Measurements from ENCODE around the gene TLE3.

Gene TLE3

DNA sequence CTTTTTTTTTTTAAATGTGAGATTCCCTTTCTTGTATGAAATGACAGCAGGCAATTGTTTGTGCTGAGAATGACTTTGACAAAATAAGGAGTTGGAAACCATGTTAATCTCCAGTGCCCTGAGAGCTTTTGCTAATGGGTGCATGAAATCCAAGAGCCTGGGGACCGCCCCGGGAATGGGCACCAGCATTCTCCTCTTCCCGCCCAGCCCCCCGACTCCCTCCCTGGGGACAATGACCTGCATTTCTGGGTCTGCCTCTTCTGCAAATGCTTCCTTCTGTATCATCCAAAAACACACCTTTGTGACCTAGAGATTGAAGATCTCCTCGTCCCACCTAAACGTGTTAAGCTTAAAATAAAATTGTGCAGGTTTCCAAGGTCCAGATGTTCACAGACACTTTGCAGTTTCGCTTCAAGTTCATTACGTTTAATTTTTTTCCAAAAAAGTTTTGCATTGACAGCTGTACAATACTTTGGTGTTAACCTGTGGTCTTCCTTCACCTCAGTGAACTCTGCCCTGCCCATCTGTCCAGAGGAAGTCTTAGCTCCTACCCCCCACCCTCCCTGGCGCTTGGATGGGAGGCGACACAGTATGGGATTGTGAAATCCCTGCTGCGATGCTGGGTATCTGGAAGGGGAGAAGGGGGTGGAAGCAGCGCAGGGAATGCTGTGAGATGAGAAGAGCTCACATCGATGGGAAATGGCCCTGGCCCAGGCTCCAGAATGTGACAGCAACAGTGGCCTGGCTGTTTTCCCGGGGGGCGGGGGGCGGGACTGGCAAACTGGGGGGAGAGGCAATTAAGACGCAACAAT is 50.1 kb downstream of the TLE3 start:
- DNase-seq (ENCODE audit: low spot score) = no peak

- DNase-seq (ENCODE audit: low spot score) = no peak
Measured at GRCh38 chr15:70046679-70047369, 50.9 kb downstream of the TLE3 start.

DNA sequence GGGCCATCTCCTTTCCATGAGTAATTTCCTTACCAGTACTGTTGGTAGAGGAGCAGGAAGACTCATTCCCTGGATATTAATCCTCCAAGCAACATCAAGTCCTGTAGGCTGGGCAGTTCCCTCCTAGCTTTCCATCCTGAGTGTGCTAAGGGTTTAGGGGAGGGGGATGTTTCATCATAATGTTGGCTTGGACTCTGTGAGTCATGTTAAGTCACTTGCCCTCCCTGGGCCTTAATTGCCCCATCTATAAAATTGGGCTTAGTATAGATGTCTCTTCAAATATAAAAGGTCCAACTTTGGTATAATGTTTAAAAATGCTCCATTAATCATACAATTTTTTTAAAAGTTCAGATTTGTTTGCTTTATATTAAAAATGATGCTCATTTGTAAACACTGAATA is 52.7 kb downstream of the TLE3 start:
- DNase-seq (ENCODE audit: low spot score) = no peak

- no peak for DNase-seq (ENCODE audit: low spot score)
Measured at GRCh38 chr15:70044168-70044567, 53.5 kb downstream of the TLE3 start.

- DNase-seq (ENCODE audit: low spot score) = no peak
Measured at GRCh38 chr15:70043590-70043989, 54.1 kb downstream of the TLE3 start.

GRCh38 chr15:70042553-70043214 is 55.0 kb downstream of the TLE3 start:
- DNase-seq (ENCODE audit: low spot score) = no peak

DNA sequence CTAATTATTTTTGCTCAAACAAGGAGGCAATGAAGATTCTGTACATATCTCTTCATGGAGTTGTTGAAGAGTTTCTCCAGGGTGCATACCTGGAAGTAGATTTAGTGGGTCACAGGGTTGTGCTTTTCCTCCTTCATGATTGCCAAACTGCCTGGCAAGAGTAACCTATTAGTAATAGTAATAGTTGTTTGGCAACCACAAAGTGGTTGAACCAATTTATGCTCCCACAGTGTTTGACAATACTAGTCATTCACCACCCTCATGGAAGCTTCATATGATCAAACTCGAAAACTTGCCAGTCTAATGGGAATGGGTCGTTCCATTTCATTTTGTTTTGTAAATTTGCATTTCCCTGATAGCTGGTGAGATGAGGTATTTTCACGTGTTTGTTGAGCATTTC is 57.8 kb downstream of the TLE3 start:
- DNase-seq (ENCODE audit: low spot score) = no peak

DNA sequence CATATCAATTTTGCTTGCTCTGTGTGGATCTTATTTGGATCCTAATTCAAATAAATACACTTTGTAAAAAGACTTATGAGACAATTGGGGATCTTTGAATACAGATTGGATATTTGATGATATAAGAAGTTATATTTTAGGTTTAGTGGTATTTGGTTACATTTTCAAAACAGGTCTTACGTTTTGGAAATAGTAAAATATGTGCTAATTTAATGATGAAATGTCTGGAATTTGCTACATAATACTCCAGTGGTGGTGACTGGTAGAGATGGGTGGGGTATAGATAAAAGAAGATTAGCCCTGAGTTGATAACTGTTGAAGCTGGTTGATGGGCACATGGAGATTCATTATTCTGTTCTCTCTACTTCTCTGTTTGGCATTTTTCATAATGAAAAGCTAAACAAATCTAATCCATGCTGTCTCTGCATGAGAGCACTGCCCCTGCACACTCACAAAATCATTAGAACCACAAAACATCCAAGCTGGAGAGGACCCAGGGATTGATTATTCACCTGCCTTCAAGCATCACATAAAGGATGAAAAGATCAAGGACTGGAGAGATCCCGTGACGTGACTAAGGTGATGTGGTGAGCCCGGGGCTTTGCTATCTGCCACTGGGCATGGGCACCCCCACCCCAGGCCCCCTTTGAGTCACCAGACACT is 58.9 kb downstream of the TLE3 start:
- DNase-seq (ENCODE audit: low spot score) = no peak

DNA sequence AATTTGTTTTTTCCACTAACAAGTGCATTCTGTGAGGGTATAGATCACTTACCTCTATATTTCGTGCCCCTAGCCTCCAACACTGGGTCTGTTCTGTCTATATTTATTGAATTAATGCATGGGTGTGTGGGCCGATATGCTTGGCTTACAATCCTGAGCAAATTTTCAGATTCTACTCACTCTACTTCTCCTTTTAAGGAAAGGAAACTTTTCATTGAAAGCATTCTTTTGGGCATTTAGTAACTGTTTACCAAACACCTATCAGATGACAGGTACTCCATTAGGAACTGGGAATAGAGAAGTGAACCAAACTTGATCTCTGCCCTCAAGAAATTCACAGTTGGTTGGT is 60.5 kb downstream of the TLE3 start:
- no peak for DNase-seq (ENCODE audit: low spot score)

- DNase-seq (ENCODE audit: low spot score) = peak; percentile 49
Measured at GRCh38 chr15:70036585-70037291, 61.0 kb downstream of the TLE3 start.

GRCh38 chr15:70035719-70036077 is 62.0 kb downstream of the TLE3 start:
- DNase-seq (ENCODE audit: low spot score) = no peak

GRCh38 chr15:70035051-70035718 is 62.5 kb downstream of the TLE3 start:
- DNase-seq (ENCODE audit: low spot score) = no peak

GRCh38 chr15:70034596-70034995 is 63.1 kb downstream of the TLE3 start:
- DNase-seq (ENCODE audit: low spot score) = no peak

- DNase-seq (ENCODE audit: low spot score) = no peak
Measured at GRCh38 chr15:70034141-70034540, 63.6 kb downstream of the TLE3 start.

DNA sequence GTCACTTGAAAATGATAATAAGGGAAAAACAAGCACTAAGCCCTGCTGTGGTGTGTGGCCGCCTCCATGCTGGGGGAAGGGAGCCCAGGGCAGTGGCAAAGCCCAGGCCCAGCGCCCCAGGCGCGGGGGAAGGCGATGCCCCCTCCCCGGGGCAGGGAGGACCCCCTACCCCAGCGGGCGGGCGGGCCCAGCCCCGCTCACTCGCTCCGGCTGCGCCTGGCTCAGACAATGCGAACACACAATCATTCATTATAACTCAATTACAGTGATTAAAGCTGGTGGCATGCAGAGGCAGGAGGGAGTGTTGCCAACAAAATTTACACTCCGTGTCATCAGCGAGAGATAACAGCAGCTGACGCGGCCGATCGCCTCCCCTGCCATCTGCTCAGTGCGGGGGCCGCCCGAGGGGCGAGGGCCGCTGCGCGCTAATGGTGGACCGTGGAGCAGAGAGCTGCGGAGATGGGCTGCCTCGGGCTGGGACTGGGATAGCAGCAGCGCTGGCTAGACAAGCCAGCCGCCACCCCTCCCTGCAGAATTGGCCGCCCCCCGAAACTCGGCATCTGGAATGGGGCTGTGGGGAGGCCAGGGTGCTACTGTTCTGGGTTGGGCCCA is 64.1 kb downstream of the TLE3 start:
- peak; percentile 80 for DNase-seq (ENCODE audit: low spot score)

- no peak for DNase-seq (ENCODE audit: low spot score)
Measured at GRCh38 chr15:70033109-70033508, 64.6 kb downstream of the TLE3 start.

DNA sequence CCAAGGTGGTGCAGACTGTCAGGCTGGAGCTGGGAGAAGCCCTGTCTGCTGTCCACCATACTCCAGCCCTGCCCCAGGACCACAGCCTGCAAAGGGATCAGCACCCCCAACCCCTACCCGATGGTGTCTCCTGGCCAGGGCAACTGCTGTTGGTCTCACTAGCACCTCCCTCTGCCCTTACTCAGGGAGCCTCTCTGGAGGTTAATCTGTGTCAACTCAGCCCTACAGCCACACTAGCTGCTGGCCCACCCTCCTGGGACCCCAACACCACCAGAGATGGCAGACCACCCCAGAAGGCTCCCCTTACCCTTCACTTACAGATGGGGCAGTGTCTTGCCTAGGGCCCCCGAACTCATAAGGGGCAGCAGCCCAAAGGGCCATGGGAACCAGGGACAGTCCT is 65.2 kb downstream of the TLE3 start:
- no peak for DNase-seq (ENCODE audit: low spot score)

DNA sequence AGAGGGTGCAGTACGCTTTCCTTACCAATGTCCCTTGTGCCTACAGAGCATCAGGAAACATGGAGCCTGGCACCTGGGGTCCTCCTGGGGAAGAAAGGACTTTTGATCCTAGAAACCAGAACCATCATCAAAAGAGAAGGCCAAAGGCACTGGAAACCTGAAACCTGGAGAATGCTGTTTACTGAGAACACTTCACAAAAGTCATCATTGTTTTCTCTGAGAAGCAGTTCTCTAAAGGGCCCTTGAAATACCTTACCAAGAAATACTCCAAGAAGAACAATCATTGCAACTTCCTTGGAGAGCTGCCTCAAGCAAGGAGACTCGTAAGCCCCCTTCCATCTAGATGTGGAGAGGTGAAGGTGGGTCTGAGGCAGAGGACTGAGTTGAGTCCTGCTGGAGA is 66.0 kb downstream of the TLE3 start:
- no peak for DNase-seq (ENCODE audit: low spot score)

DNA sequence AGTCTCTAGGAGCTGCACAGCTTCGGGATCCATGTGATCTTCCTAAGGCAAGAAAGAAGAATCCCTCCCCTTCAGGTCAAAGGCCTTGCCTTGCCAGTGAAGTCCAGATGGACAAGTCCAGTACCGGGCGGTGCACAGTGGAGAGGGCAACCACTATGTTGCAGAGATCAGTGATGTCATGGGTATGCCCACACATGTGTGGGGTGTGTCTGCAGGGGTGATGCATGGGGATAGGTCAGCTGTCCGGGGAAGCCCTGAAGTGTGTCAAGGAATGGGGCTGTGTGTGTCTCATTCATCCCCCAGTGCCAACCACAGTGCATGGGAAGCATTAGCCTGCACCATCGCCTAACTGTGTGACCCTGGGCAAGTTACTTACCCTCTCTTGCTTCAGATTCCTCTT is 66.5 kb downstream of the TLE3 start:
- no peak for DNase-seq (ENCODE audit: low spot score)

GRCh38 chr15:70030851-70031250 is 66.9 kb downstream of the TLE3 start:
- DNase-seq (ENCODE audit: low spot score) = no peak

- no peak for DNase-seq (ENCODE audit: low spot score)
Measured at GRCh38 chr15:70029297-70029701, 68.4 kb downstream of the TLE3 start.

All from SW480 (cell line).